Body of pancreas (tissue), 4 donors: Measurements from ENCODE around the gene NXPH3. TPM values are rescaled to one million over a fixed set of nuclear protein-coding genes. Genes with fewer than 3 reads are reported as not detected.

Source experiments
- ATAC-seq: fragments of 150-250 bp; one replicate; pipeline ENCODE4 v1.9.1; 2016
- DNase-seq, 4 donors: peaks; one replicate each; pipeline ENCODE4 v3.0.0-alpha.2; 2019
- H3K27ac ChIP-seq, 4 donors: fragments of 200-600 bp; sonication (generic); 1 replicate in 3 of 4; 2 replicates in 1 of 4; pipeline versions ENCODE4 v1.5.1 to v1.6.1; 2016 to 2019; ENCODE audit warnings: mild to moderate bottlenecking in 1 of 4, mixed read lengths in 1 of 4, moderate library complexity in 1 of 4
- H3K27me3 ChIP-seq, 2 donors: fragments of 200-600 bp; sonication (generic); one replicate each; pipeline ENCODE4 v1.6.0; 2016; ENCODE audit warnings: mild to moderate bottlenecking in 1 of 2
- H3K36me3 ChIP-seq, 2 donors: fragments of 200-600 bp; sonication (generic); replicated peaks in 1 of 2; 2 replicates each; pipeline ENCODE4 v1.5.1; 2016; ENCODE audit warnings: low read depth in 2 of 2; ENCODE audit not compliant: insufficient read depth in 1 of 2
- H3K4me1 ChIP-seq: fragments of 200-600 bp; sonication (generic); one replicate; pipeline ENCODE4 v1.6.0; 2016
- H3K4me3 ChIP-seq, 2 donors: fragments of 200-600 bp; sonication (generic); 1 replicate in 1 of 2; 2 replicates in 1 of 2; pipeline ENCODE4 v1.5.1; 2016 to 2019
- H3K9me3 ChIP-seq, 3 donors: fragments of 200-600 bp; sonication (generic); 1 replicate in 2 of 3; 2 replicates in 1 of 3; pipeline ENCODE4 v1.5.1; 2016
- CTCF ChIP-seq, 7 experiments: fragments of 450-650 bp in 4 of 7; fragments of 200-600 bp in 3 of 7; sonication (generic) in 3 of 7; IDR thresholded peaks; one replicate each; pipeline ENCODE4 v1.5.1; 2016 to 2019; ENCODE audit warnings: antibody characterized with exemption in 7 of 7
- POLR2A ChIP-seq, 3 donors: fragments of 450-650 bp; IDR thresholded peaks; one replicate each; pipeline ENCODE4 v1.6.1; 2016; ENCODE audit warnings: antibody characterized with exemption in 3 of 3, mild to moderate bottlenecking in 2 of 3
- WGBS, 2 donors: methylation state at CpG; one replicate each; pipeline ENCODE4 v1.1.5; 2017; 5-methylcytosine and 5-hydroxymethylcytosine counted together
- intact Hi-C: fragments of 100-400 bp; cut with DNase I; formaldehyde crosslinking; loops from one replicate; pipeline ENCODE4 v1.15.1; 2023
- total RNA-seq, 2 donors: library from RNA; depleted of rRNA; stranded (reverse); fragments of >200 nt; gene quantifications; one replicate each; pipeline ENCODE4 v1.1.0, GENCODE V29; 2016

NXPH3 gene
- total RNA-seq, 2 donors from 2014 or later = 0.78 to 0.99 TPM

DNA sequence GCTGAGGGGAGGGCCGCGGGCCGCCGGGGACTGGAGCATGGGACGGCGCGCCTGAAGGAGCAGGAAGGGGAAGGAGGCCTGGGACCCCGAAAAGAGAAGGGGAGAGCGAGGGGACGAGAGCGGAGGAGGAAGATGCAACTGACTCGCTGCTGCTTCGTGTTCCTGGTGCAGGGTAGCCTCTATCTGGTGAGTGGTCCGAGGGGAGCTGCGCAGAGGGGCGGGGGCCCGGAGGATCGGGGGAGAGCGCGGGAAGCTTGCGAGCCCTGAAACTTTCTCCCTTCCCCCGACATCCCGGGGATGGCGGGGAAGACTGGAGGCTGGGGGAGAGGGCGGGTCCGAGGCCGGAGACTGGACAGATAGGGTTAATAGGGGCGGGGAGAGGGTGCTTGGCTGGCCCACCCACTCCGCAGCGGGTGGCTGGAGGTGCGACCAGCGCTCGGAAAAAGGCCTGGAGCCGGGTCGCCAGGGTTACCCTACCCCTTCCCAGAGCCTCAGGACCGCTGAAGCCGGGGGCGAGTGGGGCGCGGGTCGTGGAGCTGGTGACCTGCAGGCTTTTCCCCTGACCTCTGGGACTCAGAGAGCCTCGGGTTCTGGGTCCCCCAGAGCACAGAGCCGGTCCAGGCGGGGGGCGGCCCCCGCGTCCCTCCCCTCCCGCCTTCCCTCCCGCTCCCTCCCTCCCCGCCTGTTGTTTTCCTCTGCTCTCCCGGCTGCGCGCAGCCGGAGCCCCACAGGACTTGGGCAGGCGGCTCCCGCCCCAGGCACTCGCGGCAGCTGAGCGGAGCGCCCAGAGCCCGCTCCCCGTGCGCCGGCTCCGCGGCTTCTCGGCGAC, 631 bp downstream of the NXPH3 start:
- 1 to 3% methylated on average over 34 to 66 of the region's 68 CpGs for WGBS, 2 donors
- H3K4me1 ChIP-seq = peaks cover 21% of the 10 kb centered on the region

GRCh38 chr17:49576917-49577649, 1.4 kb downstream of the NXPH3 start:
- H3K36me3 ChIP-seq = no peaks in the 10 kb centered on the region
- H3K4me3 ChIP-seq = peak overlapping the region in 1 of 2 donors; percentile 29
- H3K4me1 ChIP-seq = peaks cover 21% of the 10 kb centered on the region
- peaks cover 0 to 32% of the 10 kb centered on the region in 2 donors for H3K27me3 ChIP-seq
- DNase-seq = no peak
- TF ChIP-seq POLR2A (IDR thresholded peaks at IDR 0.05) = no peak
- no peak for TF ChIP-seq CTCF (IDR thresholded peaks at IDR 0.05)
- no peak overlapping the region for H3K27ac ChIP-seq
- 26 to 29% methylated on average over 19 to 22 of the region's 22 CpGs for WGBS, 2 donors
- intact Hi-C loops = loop anchor here (10.0 kb wide), 1 partner anchor 428 kb away; no protein-coding TSS in a partner anchor
- H3K9me3 ChIP-seq = no peaks in the 10 kb centered on the region
- no peak for ATAC-seq

More for the DNA sequence above, 631 bp downstream of the NXPH3 start:
- TF ChIP-seq POLR2A (IDR thresholded peaks at IDR 0.05) = no peak
- no peak for TF ChIP-seq CTCF (IDR thresholded peaks at IDR 0.05)
- Histone ChIP-seq H3K4me3 (peak overlapping the region in 1 of 2 donors; percentile 29), H3K36me3 (no peaks in the 10 kb centered on the region), H3K9me3 (no peaks in the 10 kb centered on the region), H3K27ac (no peak overlapping the region), H3K27me3 (peaks cover 0 to 32% of the 10 kb centered on the region in 2 donors)
- ATAC-seq = peak; percentile 40
- DNase-seq = peak in 1 of 4 donors; percentile 34
- intact Hi-C loops = loop anchor here (10.0 kb wide), 1 partner anchor 428 kb away; no protein-coding TSS in a partner anchor

DNA sequence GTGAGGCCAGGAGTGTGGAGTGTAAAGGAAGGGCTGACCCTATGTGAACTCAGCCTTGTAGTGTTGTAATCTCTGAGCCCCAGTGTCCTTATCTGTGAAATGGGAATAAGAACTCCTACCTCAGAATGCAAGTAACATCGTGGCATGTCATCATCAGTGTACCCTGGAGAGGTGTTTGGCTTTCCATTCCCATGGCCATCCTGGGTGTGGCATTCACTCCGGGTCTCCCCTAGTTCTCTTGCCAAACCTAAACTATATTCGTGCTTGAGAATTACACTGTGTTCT, 1.9 kb downstream of the NXPH3 start:
- Histone ChIP-seq H3K27ac (no peak overlapping the region), H3K27me3 (peaks cover 0 to 32% of the 10 kb centered on the region in 2 donors), H3K9me3 (no peaks in the 10 kb centered on the region), H3K4me3 (no peak overlapping the region), H3K36me3 (no peaks in the 10 kb centered on the region), H3K4me1 (peaks cover 21% of the 10 kb centered on the region)
- intact Hi-C loops = loop anchor here (10.0 kb wide), 1 partner anchor 427 kb away; no protein-coding TSS in a partner anchor
- DNase-seq (no peak), ATAC-seq (no peak)
- TF ChIP-seq POLR2A (IDR thresholded peaks at IDR 0.05) (no peak), CTCF (IDR thresholded peaks at IDR 0.05) (no peak)
- WGBS, 2 donors = 37 to 43% methylated on average over 3 of the region's 3 CpGs

DNA sequence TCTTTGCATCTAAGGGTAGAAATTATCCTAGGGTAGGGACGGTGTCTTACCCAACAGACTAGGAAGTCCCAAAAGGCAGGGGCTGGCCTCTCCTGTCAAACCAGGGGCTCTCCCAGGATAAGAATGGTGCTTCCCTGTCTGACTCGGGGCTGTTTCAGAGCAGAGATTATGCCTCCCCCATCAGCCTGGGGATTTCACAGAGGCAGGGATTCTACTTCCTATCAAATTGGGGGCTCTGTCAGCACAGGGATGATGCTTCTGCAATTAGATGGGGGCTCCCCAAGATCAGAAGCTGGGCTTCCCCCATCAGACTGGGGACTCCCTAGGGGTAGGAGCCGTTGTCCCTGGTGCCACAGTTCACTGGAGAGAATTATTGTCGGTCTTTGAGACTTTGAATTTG, 2.3 kb downstream of the NXPH3 start:
- peaks cover 0 to 32% of the 10 kb centered on the region in 2 donors for H3K27me3 ChIP-seq
- intact Hi-C loops = loop anchor here (10.0 kb wide), 1 partner anchor 427 kb away; no protein-coding TSS in a partner anchor
- no peak for ATAC-seq
- 52 to 57% methylated on average over 4 of the region's 4 CpGs for WGBS, 2 donors
- H3K9me3 ChIP-seq = no peaks in the 10 kb centered on the region
- no peak for DNase-seq
- H3K4me3 ChIP-seq = no peak overlapping the region
- no peak overlapping the region for H3K27ac ChIP-seq
- peaks cover 21% of the 10 kb centered on the region for H3K4me1 ChIP-seq
- no peak for TF ChIP-seq POLR2A (IDR thresholded peaks at IDR 0.05)
- no peak for TF ChIP-seq CTCF (IDR thresholded peaks at IDR 0.05)
- no peaks in the 10 kb centered on the region for H3K36me3 ChIP-seq
